Measurements from ENCODE around the gene SRRT.

The SRRT gene

DNA sequence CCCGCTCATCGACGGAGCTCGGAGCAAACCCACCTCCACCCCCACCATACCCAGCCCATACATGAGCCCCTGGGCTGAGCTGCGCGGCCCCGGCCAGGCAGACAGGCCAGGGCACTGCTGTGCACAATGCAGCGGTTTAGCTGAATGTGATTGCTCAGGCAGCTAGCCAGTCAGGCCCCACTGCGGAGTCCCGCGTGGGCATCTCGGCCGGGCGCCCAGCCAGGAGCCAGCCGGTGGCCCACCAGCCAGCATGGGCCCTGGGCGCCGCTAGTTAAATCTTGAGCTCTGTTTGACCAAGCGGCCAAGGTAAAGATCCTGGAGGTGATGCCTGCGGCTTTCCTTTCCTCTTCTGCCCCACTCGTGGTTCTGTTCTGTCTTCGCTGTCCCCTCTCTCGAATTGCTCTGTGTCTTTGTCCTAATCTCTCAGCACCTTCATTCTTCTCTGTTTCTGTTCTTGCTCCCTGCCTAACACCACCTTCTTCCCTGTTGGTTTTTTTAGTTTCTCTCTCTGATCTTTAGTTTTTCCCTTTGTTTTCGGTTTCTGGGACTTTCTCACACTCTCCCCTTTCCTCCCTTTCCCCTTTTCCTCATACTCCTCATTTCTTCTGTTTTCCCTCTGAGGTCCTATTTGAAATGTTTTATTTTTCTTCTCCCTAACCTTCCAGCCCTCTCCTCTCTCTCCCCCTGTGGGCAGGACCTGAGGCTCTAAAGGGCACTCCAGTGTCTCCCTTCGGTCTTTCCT, 8.1 kb downstream of the SRRT start:
- TF ChIP-seq, protein P1, sequence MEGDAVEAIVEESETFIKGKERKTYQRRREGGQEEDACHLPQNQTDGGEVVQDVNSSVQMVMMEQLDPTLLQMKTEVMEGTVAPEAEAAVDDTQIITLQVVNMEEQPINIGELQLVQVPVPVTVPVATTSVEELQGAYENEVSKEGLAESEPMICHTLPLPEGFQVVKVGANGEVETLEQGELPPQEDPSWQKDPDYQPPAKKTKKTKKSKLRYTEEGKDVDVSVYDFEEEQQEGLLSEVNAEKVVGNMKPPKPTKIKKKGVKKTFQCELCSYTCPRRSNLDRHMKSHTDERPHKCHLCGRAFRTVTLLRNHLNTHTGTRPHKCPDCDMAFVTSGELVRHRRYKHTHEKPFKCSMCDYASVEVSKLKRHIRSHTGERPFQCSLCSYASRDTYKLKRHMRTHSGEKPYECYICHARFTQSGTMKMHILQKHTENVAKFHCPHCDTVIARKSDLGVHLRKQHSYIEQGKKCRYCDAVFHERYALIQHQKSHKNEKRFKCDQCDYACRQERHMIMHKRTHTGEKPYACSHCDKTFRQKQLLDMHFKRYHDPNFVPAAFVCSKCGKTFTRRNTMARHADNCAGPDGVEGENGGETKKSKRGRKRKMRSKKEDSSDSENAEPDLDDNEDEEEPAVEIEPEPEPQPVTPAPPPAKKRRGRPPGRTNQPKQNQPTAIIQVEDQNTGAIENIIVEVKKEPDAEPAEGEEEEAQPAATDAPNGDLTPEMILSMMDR (IDR thresholded peaks at IDR 0.05; ENCODE audit: extremely low read depth, missing control alignments) = no peak
- DNase-seq (ENCODE audit: low spot score) = no peak

DNA sequence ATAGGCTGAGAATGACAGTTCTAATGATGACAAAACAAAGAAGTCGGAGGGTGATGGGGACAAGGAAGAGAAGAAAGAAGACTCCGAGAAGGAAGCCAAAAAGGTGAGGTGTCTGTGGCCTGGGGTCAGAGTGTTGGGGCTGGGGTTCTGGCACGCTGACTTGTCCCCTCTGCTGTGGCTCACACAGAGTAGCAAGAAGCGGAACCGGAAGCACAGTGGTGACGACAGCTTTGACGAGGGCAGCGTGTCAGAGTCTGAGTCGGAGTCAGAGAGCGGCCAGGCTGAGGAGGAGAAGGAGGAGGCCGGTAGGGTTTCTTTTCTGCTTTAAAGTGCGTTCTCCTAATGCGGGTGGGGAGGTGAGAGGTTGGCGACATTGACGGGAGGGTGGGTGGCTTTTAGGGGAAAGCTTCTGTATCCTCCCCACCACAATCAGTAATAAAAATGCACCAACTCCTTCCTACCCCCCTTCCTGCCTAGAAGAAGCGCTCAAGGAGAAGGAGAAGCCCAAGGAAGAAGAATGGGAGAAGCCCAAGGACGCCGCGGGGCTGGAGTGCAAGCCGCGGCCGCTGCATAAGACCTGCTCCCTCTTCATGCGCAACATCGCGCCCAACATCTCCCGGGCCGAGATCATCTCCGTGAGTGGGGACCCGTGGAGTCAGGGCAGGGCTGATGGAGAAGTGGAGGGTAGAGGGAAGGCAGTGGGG, 10.0 kb downstream of the SRRT start:
- DNase-seq (ENCODE audit: low spot score) = no peak
- TF ChIP-seq, protein P1 (IDR thresholded peaks at IDR 0.05; ENCODE audit: extremely low read depth, missing control alignments) = no peak

DNA sequence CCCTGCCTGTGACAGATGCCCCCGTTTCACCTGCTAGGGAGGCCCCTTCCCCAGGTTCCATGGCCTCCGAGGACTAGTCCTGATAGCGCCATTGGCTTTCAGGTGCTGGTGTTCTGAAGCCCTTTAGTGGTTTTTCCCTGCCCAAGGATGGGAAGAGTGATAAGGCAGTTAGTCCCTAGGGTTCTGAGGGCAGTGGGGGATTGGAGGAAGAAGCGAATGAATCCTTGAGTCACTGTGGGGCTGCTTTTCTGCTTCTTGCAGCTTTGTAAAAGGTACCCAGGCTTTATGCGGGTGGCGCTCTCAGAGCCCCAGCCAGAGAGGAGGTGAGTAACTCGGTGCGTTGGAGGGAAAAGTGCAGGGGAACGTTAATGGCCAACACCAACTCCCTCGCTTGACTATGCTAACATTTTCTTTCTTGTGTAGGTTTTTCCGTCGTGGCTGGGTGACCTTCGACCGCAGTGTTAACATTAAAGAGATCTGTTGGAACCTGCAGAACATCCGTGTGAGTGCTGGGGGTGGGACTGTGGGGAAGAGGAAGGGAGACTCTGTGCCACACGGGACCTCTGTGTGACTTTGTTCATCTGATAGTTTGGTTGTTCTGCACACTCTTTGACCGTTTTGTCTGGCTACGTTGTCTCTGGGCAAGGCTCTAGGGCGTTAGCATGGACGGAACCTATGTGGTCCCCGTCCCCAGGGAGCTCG, 10.7 kb downstream of the SRRT start:
- no peak for DNase-seq (ENCODE audit: low spot score)

DNA sequence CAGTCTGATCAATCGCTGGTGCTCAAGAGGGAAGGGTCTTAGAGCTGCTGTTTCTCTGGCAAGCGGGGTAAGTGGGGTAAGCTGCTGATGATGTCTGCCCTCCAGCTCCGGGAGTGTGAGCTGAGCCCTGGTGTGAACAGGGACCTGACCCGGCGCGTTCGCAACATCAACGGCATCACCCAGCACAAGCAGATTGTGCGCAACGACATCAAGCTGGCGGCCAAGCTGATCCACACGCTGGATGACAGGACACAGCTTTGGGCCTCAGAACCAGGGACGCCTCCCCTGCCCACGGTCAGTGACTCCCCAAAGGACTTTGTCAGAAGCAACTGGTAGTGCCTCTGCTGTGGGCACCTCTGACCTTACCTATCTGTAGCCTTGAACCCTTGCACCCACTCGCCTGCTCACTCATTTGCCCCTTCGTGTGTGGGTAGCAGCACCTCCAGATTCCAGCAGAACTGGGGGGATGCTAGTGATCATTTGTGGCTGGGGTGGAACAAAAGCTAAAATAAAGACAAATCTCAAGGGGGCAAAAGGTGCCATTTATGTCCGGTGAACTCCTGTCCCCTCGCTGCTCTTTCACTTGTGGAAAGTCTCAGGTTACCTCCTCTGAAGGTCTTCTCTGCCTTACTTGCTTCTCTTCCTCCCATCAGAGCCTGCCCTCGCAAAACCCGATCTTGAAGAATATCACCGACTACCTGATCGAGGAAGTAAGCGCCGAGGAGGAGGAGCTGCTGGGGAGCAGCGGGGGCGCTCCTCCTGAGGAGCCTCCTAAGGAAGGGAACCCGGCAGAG, 11.4 kb downstream of the SRRT start:
- TF ChIP-seq, protein P1 (IDR thresholded peaks at IDR 0.05; ENCODE audit: extremely low read depth, missing control alignments) = no peak

More for the DNA sequence above, 10.7 kb downstream of the SRRT start:
- TF ChIP-seq, protein P1 (IDR thresholded peaks at IDR 0.05; ENCODE audit: extremely low read depth, missing control alignments) = no peak

DNA sequence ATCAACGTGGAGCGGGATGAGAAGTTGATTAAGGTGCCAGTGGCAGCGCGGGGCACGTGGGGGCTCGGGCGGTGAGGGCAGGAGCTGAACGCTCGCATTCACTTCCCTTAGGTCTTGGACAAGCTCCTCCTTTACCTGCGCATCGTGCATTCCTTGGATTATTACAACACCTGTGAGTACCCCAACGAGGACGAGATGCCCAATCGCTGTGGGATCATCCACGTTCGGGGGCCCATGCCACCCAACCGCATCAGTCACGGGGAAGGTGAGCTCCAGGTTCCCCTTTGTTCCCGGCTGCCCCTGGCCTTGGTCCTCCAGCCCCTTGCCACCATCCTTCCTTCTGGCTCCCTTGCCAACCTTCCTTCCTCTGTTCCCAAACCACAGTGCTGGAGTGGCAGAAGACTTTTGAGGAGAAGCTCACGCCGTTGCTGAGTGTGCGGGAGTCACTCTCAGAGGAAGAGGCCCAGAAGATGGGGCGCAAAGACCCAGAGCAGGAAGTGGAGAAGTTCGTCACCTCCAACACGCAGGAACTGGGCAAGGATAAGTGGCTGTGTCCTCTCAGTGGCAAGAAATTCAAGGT, 12.1 kb downstream of the SRRT start:
- no peak for DNase-seq (ENCODE audit: low spot score)
- TF ChIP-seq, protein P1 (IDR thresholded peaks at IDR 0.05; ENCODE audit: extremely low read depth, missing control alignments) = no peak

More for the DNA sequence above, 11.4 kb downstream of the SRRT start:
- no peak for DNase-seq (ENCODE audit: low spot score)

DNA sequence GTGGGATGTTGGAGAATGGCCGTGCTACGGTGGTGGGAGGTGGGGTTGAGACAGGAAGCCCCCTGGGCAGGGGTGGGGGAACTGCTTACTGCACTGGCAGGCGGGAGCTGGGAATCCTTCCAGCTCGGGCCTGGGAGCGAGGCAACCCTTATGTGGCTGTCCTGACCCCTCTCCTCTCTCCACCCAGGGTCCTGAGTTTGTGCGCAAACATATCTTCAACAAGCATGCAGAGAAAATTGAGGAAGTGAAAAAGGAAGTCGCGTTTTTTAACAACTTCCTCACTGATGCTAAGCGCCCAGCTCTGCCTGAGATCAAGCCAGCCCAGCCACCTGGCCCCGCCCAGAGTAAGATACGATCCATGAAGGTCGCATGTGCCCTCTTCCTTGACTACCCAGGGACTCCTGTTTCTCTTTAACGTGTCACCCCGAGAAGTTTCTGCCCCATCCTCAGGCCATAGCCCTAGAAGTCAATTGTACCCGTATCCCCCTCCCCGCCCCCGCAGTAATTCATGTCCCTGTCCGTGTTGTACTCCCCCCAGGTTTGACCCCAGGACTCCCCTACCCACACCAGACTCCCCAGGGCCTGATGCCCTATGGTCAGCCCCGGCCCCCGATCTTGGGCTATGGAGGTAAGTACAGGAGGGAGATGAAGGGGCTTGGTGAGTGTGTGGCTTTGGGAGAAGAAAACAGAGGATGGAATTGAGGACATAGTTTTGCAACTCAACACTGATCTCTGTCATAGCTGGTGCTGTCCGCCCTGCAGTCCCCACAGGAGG, 12.8 kb downstream of the SRRT start:
- DNase-seq (ENCODE audit: low spot score) = peak; percentile 90
- TF ChIP-seq, protein P1 (IDR thresholded peaks at IDR 0.05; ENCODE audit: extremely low read depth, missing control alignments) = no peak

All from GM20000 (cell line).